HG02642 (cell line): ENCODE data around the gene LDLRAD4.

Experiments
- ATAC-seq: cut with Tn5 transposase; IDR thresholded peaks from one replicate; pipeline ENCODE4 v1.9.1; 2021; ENCODE audit warnings: mild to moderate bottlenecking; ENCODE audit not compliant: unreplicated experiment, poor library complexity

LDLRAD4 gene

GRCh38 chr18:13279181-13280069 lies 60.9 kb downstream of the LDLRAD4 start:
- ATAC-seq: no peak

GRCh38 chr18:13280070-13280795 lies 61.7 kb downstream of the LDLRAD4 start:
- ATAC-seq: no peak

- no peak for ATAC-seq
These were observed 62.8 kb downstream of the LDLRAD4 start for GRCh38 chr18:13281406-13281805.

GRCh38 chr18:13283746-13284145 lies 65.2 kb downstream of the LDLRAD4 start:
- no peak for ATAC-seq

GRCh38 chr18:13284330-13285027 lies 65.9 kb downstream of the LDLRAD4 start:
- ATAC-seq: no peak

GRCh38 chr18:13285874-13286273 lies 67.3 kb downstream of the LDLRAD4 start:
- no peak for ATAC-seq

GRCh38 chr18:13286456-13287125 lies 68.0 kb downstream of the LDLRAD4 start:
- ATAC-seq: no peak

- ATAC-seq: no peak
These were observed 68.8 kb downstream of the LDLRAD4 start for GRCh38 chr18:13287372-13287771.

GRCh38 chr18:13288509-13289133 lies 70.1 kb downstream of the LDLRAD4 start:
- no peak for ATAC-seq

GRCh38 chr18:13289481-13290205 lies 71.1 kb downstream of the LDLRAD4 start:
- ATAC-seq: no peak

- ATAC-seq: no peak
These were observed 72.3 kb downstream of the LDLRAD4 start for GRCh38 chr18:13290856-13291271.

- no peak for ATAC-seq
These were observed 72.7 kb downstream of the LDLRAD4 start for GRCh38 chr18:13291299-13291698.

- ATAC-seq: no peak
These were observed 73.3 kb downstream of the LDLRAD4 start for GRCh38 chr18:13291745-13292447.

GRCh38 chr18:13292736-13293135 lies 74.2 kb downstream of the LDLRAD4 start:
- ATAC-seq: no peak

GRCh38 chr18:13294309-13294708 lies 75.7 kb downstream of the LDLRAD4 start:
- ATAC-seq: no peak

GRCh38 chr18:13295894-13296293 lies 77.3 kb downstream of the LDLRAD4 start:
- ATAC-seq: no peak

- ATAC-seq: no peak
These were observed 78.5 kb downstream of the LDLRAD4 start for GRCh38 chr18:13296867-13297574.

GRCh38 chr18:13298262-13298661 lies 79.7 kb downstream of the LDLRAD4 start:
- ATAC-seq: no peak
